Islet precursor cell (in vitro differentiated cells): ENCODE results near the gene KCTD11.

Experiments used
- DNase-seq: peaks from one replicate; pipeline ENCODE4 v3.0.0-alpha.2; 2018

The KCTD11 gene

DNA sequence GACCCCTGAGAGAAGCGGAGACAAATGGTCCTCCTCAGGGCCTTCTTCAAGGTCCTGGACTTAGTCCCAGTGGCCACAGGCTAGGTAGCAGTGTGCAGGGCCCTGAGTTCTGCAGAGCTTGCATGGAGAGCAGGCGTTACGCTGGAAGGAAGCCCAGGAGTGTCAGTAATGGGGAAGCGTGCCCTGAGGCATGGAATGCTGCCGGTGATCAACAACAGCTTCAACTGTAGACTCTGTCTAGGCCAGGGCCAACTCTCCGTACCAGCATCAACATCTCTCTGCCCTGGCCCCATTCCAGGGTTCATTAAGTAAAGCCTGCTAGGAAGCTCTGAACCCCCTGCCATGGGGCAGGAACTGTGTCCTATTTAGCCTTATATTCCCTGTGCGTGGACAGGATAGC lies 28.4 kb downstream of the KCTD11 start:
- DNase-seq, result peak; percentile 83

DNA sequence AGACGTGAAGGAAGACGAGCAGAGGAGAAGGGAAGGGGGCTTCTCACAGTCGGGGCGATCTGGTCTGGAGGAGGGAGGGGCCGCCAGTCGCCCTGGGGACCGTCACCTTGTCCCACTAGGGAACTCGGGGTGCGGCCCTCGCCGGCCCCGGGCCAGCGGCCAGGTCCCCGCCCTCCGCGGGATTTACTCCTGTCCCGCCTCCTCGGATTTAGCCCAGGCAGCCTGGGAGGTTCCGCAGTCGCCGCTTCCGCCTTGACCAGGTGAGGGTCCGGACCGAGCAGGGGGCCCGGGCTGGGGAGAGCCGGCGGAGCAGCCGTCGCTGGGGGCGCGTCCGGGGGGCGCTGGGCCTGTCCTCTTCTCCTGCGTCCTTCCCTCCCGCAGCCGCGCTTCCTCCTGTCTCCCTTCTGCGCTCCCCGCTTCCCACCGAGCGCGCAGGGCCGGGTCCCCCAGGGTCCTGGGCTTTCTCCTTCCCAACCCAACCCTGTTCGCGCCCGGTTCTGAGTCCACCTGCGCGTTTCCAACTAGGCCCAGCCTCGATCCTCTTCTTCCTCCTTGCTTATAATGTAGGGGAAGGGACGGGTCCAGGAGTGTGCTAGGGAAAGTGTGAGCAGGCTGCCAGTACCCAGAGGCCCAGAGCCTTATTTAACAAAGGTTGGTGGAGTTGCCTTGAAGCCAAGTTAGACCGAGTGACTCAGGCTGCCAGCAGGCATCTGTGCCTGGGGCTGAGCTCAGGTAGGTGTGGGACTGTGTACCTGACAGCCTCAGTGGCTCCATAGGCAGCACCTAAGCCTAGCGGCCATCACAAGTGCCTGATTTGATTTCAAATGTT lies 29.1 kb downstream of the KCTD11 start, which contains the start of gene TNK1:
Gene TNK1 (plus strand): TSS at position 235 of the 829 bp plus-strand sequence. CDS start 1,838 bp downstream, outside the sequence.
- peak; percentile 80 for DNase-seq

DNA sequence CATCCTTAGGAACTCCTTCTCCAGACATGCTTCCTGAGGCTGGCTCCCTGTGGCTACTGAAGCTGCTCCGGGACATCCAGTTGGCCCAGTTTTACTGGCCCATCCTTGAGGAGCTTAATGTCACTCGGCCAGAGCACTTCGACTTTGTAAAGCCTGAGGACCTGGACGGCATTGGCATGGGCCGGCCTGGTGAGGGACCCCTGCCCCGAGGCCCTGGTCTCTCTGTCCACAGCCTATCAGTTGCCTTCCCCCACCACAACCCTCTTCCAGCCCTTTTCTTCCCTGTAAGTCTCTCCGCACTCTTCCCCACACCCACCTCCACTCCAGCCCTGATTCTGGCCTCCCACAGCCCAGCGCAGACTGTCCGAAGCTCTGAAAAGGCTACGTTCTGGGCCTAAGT lies 30.9 kb downstream of the KCTD11 start:
- no peak for DNase-seq

GRCh38 chr17:7383371-7383741 lies 31.4 kb downstream of the KCTD11 start:
- DNase-seq, result no peak

GRCh38 chr17:7383742-7384488 lies 32.0 kb downstream of the KCTD11 start:
- peak; percentile 86 for DNase-seq

GRCh38 chr17:7384489-7385081 lies 32.6 kb downstream of the KCTD11 start:
- no peak for DNase-seq

DNA sequence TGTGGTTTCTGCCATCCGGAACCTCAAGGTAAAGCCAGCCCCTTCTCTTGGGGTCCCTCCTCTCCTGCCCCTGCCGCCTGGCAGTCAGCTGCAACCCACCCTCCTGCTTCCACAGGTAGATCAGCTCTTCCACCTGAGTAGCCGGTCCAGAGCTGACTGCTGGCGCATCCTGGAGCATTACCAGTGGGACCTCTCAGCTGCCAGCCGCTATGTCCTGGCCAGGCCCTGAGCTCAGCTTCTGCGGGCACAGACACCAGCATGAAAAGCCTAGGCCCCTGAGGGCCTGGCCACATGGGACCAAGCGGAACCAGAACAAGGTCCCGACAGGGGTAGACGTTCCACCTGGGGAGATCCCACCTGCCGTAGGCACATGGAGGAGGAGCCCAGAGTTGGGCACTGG lies 36.9 kb downstream of the KCTD11 start:
- no peak for DNase-seq

DNA sequence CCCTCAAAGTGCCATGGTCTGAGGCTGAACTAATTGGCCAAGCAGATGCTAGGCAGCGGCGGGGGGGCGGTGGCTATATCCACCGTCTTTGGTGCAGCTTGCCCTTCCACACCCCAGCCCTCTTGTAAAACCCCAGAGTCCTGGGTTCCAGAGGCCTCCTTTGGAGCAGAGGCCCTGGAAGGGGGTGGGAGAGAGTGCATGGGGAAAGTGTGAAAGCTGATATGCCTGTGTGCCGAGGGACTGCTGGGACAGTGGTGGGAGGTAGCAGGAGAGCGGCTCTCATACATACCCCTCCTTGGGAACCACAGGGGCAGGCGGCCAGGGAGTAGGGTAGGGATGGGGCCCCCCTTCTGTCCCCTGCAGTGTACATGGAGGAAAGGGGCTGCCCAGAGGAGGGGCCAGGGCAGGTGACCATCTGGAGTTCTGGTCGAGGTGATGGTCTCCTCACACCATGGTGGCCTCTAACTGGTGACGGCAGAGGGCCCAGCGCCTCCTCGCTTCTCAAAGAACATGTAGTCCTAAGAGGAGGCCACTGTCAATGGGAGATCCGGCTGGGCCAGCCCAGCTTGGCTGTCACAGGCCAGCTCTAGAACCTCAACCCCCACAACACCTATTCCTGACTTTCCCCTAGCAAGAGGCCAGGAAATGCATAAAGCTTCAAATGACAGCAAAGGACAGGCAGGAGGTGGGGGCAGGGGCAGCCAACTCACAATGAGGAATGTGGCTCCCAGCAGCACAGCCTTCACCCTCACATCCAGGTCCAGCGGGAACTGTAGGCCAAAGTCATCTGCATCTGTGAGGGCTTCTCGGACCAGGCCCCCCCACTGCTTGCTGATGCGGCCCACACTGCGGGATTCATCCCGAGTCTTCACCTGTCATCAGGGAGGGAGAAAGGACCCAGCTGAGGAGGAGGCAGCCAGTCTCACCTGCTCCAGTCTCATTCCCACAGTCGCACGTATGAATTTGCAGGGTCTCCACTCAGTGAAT lies 38.3 kb downstream of the KCTD11 start:
- no peak for DNase-seq

GRCh38 chr17:7391307-7391706 lies 39.3 kb downstream of the KCTD11 start:
- no peak for DNase-seq

DNA sequence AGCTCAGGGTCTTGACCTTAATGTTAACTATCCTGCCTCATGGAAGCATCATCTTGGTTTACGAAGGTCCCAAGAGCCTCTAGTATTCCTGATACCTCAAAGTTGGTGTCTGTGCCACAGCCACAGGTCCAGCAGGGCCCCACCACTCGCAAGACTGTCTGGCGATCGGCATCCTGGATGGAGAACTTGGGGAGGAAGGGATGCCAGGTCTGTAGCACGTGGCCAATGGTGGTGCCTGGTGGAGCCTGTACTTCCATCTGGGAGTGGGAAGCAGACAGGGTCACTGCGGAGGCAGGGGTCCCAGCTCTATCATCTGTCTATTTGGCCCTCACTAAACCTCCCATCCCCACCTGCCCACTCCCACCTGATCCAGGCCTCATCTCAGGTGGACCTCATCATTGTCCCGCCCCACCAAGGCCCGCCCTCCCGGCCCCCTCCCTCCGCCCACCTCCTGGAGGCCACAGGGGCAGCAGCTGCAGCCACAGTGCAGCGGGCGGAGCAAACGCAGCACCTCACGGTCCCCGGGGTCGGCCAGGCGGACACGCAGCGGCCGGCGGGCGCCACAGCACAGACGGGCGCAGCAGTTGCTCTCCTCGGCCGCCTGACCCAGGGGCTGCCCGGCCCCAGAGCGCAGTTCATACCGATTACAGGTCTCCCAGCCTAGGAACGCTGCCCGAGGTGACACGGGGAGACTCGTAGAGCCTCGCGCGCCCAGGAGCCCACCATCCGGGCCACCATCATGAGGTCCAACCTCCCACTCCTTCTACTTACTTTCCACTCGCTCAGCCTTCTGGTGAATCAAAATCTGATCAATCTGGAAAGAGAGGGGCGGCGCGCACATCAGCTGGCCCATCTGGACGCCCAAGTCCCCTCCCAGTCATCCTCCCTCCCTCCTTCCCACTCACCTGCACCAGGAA lies 41.0 kb downstream of the KCTD11 start:
- peak; percentile 78 for DNase-seq

DNA sequence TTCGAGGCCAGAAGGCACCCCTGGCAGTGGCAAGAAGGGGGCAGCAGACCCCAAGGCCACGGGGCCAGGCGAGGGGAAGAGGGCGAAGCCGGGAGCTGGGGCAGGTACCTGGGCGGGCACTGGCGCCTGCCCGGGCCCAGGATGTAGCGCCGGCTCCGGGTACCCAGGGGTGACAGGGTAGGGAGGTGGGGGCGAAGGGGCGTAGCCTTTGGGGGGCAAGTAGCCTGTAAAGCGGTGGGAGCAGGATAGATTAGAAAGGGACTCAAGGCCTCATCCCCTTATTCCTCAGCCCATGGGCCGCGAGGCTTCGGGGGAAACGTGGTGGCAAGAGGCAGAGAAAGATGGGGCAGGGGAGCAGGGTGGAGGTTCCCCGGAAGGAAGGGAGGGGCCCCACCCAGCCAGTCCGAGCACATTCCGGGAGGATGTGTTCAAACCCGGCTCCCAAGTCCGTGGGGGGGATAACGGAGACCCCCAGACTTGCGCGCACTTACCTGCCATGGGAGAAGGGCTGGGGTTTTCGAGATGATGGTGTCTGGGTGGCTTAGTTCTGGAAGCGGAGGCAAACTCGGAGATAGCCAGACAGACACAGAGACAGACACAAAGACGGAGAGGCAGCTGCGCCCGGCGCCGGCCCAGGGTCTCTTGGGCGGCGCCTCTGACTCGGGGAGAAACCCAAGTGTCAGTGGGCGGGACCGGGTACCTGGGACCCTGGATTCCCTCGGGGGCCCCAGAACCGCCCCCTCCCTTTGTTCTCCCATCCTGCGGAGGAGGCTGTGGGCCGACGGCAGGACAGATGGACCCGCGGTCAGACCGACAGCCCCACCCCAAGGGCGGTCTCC lies 41.9 kb downstream of the KCTD11 start:
- peak; percentile 68 for DNase-seq

DNA sequence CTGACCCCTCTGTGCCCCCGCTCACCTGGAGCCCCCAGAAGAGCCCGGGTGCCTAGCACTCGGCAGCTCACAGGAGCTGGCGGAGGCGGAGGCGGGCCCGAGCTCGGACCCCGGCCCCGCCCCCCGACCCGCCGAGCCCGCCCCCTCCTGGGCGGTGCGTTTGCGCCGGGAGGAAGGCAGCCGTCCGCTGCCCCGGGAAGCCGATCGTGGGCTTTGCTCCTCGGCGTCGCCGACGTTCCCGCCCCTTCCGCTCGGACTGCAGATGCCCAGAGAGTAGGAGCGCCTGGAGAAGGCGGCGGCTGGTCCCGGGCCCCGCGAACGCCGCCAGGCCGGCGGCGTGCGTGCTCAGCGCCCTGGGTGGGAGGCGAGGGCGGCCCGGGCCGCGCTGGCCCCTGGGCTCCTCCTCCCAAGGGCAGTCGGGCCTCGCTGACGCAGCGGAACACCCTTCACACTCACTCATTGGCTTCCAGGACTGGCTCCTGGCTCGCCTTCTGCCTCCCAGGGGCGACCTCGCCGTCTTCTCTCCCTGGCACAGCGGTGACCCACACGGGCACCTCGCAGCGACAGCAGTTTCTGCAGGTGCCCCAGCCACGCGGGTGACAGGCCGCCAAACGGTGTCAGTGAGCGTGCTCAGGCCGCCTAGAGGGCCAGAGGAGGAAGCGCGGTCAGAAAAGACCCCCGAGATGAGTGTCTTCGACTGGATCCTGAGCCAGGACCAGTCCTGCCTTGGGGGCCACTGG lies 42.7 kb downstream of the KCTD11 start, which contains the start of gene PLSCR3:
Gene PLSCR3 (minus strand): TSS at position 74 of the 740 bp plus-strand sequence. CDS start 415 bp downstream, outside the sequence.
- DNase-seq, result peak; percentile 97

DNA sequence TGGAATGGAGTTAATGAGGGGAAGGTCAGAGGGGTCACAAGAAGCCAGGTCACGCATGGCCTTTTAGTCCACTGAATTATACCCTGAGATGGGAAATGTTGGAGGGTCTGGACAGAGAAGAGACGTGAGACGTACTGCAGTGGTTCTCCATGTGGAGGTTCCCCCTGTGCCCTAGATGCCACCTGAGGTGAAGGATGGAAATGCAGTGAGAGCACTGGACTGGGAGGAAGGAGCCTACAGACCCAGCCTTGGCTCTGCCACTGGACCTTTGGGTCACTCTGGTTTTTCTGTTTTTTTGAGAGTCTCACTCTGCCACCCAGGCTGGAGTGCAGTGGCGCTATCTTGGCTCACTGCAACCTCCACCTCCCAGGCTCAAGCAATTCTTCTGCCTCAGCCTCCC lies 44.2 kb downstream of the KCTD11 start:
- peak; percentile 53 for DNase-seq

DNA sequence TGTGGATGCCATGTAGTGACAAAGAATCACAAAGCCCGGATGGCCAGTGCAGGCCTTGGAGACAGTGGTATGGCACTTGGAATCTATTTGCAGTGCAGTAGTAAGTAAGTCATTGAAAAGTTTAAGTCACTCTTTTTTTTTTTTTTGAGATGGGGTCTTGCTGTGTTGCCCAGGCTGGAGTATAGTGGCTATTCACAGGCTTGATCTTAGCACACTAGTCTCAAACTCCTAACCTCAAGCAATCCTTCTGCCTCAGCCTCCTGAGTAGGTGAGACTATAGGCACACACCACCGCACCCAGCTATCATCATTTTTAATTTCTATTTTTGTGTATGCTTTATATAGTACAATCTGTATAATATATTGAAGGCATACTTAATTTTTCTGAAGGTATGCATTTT lies 46.6 kb downstream of the KCTD11 start:
- no peak for DNase-seq

GRCh38 chr17:7403043-7403726 lies 51.2 kb downstream of the KCTD11 start:
- DNase-seq, result no peak

DNA sequence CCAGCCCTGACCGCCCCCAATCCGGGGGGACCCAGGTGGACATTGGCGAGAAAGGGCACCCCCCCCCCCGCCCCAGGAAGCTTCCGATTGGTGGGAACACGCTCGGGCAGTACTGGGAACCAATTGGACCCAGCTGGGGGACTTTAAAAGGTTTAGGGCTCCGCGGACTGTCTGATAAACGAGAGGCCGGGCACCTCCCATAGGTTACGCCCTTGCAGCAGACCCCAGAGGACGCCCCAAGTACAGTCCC lies 51.7 kb downstream of the KCTD11 start:
- no peak for DNase-seq

- DNase-seq, result peak; percentile 100
Observed at GRCh38 chr17:7403977-7404736, 52.2 kb downstream of the KCTD11 start, which contains the start of gene TMEM256. TMEM256 (minus strand) TSS chr17:7404097; CDS start chr17:7404084, 13 bp downstream.
